Measurements from ENCODE around the gene EXOC8. TPM values are rescaled to one million over a fixed set of nuclear protein-coding genes. Genes with fewer than 3 reads are reported as not detected.

EXOC8 gene
- total and polyA plus RNA-seq, 2 of the 8 experiments (the other 6 are each of a cell fraction or from before 2014, with no cell fraction given), result 2.0 to 9.8 TPM

- no peak for TF ChIP-seq CHD7 (IDR thresholded peaks at IDR 0.05; ENCODE audit: insufficient replicate concordance, low read length)
- TF ChIP-seq TBP (IDR thresholded peaks at IDR 0.05; ENCODE audit: low read depth, low read length), result no peak
- TF ChIP-seq RAD21 (IDR thresholded peaks at IDR 0.05 in 1 of 2, conservative IDR thresholded peaks at IDR 0.05 in 1 of 2; ENCODE audit: low read depth in 2 of 2, low read length in 2 of 2), result no peak
- no peak for TF ChIP-seq MAFK (IDR thresholded peaks at IDR 0.05; ENCODE audit: low read depth, low read length)
- no peak for TF ChIP-seq TEAD4 (IDR thresholded peaks at IDR 0.05; ENCODE audit: low read depth, low read length)
- TF ChIP-seq GTF2F1 (IDR thresholded peaks at IDR 0.05; ENCODE audit: borderline replicate concordance, low read depth, low read length), result no peak
- TF ChIP-seq CBX5 (IDR thresholded peaks at IDR 0.05; ENCODE audit: low read depth, low read length), result no peak
- TF ChIP-seq POLR2AphosphoS5 (IDR thresholded peaks at IDR 0.05; ENCODE audit: low read depth, low read length), result no peak
- no peak for TF ChIP-seq BCL11A (IDR thresholded peaks at IDR 0.05; ENCODE audit: low read depth in 2 of 2, low read length in 2 of 2)
Observed at GRCh38 chr1:231357187-231357772, 19.6 kb upstream of the EXOC8 start (continued).
